Neural cell (in vitro differentiated cells): Measurements from ENCODE around the gene SLC44A4. TPM values are rescaled to one million over a fixed set of nuclear protein-coding genes. Genes with fewer than 3 reads are reported as not detected.
"Not testable (repeated sequence)": the region's sequence is repeated elsewhere in the genome, so short reads cannot be mapped to it uniquely, and the experiment has no call there.

Experiments
- H2AFZ ChIP-seq: fragments of 200-600, 300-800 bp; sonication (generic), shearing (Covaris generic); 2 replicates; pipeline ENCODE4 v1.6.0; 2014; ENCODE audit warnings: low read depth, mild to moderate bottlenecking, antibody characterized with exemption, low read length, moderate library complexity
- H3F3A ChIP-seq: fragments of 200-600 bp; shearing (Covaris generic); 2 replicates; pipeline ENCODE4 v1.6.1; 2016; ENCODE audit warnings: mild to moderate bottlenecking, moderate library complexity, mixed read lengths, antibody characterized with exemption, low read length; ENCODE audit not compliant: insufficient read depth, poor library complexity, severe bottlenecking
- H3K27ac ChIP-seq: fragments of 200-600, 300-800 bp; sonication (generic), shearing (Covaris generic); 2 replicates; pipeline ENCODE4 v1.5.1; 2014; ENCODE audit warnings: mild to moderate bottlenecking, low read length, moderate library complexity
- H3K27me3 ChIP-seq: fragments of 300-800, 200-600 bp; sonication (generic), shearing (Covaris generic); 2 replicates; pipeline ENCODE4 v1.6.0; 2014; ENCODE audit warnings: mild to moderate bottlenecking, low read depth, low read length, moderate library complexity; ENCODE audit not compliant: insufficient read depth
- H3K36me3 ChIP-seq: fragments of 300-800, 200-600 bp; sonication (generic), shearing (Covaris generic); 2 replicates; pipeline ENCODE4 v1.5.1; 2014; ENCODE audit warnings: mild to moderate bottlenecking, antibody characterized with exemption, low read length, moderate library complexity; ENCODE audit not compliant: insufficient read depth
- H3K4me2 ChIP-seq: fragments of 300-800, 200-600 bp; sonication (generic), shearing (Covaris generic); 2 replicates; pipeline ENCODE4 v1.6.0; 2014; ENCODE audit warnings: mild to moderate bottlenecking, low read length
- H3K4me3 ChIP-seq: fragments of 300-800, 200-600 bp; sonication (generic), shearing (Covaris generic); 2 replicates; pipeline ENCODE4 v1.5.1; 2014; ENCODE audit warnings: mild to moderate bottlenecking, low read length, moderate library complexity
- H3K79me2 ChIP-seq: fragments of 200-600 bp; shearing (Covaris generic); replicated peaks from 2 replicates; pipeline ENCODE4 v1.6.0; 2014; ENCODE audit warnings: mild to moderate bottlenecking, low read length, moderate library complexity; ENCODE audit not compliant: insufficient read depth
- H3K9ac ChIP-seq: fragments of 300-800, 200-600 bp; sonication (generic), shearing (Covaris generic); 2 replicates; pipeline ENCODE4 v1.6.1; 2016; ENCODE audit warnings: mild to moderate bottlenecking, low read length, mixed read lengths
- H3K9me2 ChIP-seq: fragments of 200-600 bp; shearing (Covaris generic); 2 replicates; pipeline ENCODE4 v1.6.1; 2016; ENCODE audit warnings: mild to moderate bottlenecking, low read length, mixed read lengths; ENCODE audit not compliant: insufficient read depth
- H3K9me3 ChIP-seq: fragments of 200-600, 300-800 bp; sonication (generic), shearing (Covaris generic); 2 replicates; pipeline ENCODE4 v1.6.1; 2016; ENCODE audit warnings: mild to moderate bottlenecking, mixed run types, low read length, moderate library complexity, mixed read lengths
- H4K20me1 ChIP-seq: fragments of 200-600 bp; shearing (Covaris generic); 2 replicates; pipeline ENCODE4 v1.6.1; 2016; ENCODE audit warnings: mild to moderate bottlenecking, mixed run types; ENCODE audit not compliant: insufficient read depth
- EP300 ChIP-seq: fragments of 450-650 bp; conservative IDR thresholded peaks from 2 replicates; pipeline ENCODE4 v1.6.1; 2014; ENCODE audit warnings: antibody characterized with exemption, mild to moderate bottlenecking, moderate library complexity; ENCODE audit not compliant: poor library complexity, severe bottlenecking
- EZH2 ChIP-seq: fragments of 200-600, 300-800 bp; shearing (Covaris generic), sonication (generic); IDR thresholded peaks from 2 replicates; pipeline ENCODE4 v1.6.1; 2014; ENCODE audit warnings: antibody characterized with exemption, low read length, borderline replicate concordance, mild to moderate bottlenecking; ENCODE audit not compliant: insufficient read depth, poor library complexity, severe bottlenecking
- MXI1 ChIP-seq: fragments of 450-650 bp; conservative IDR thresholded peaks from 2 replicates; pipeline ENCODE4 v1.6.1; 2014; ENCODE audit warnings: antibody characterized with exemption, mild to moderate bottlenecking; ENCODE audit not compliant: poor library complexity, severe bottlenecking
- POLR2AphosphoS5 ChIP-seq: IDR thresholded peaks from 2 replicates; pipeline ENCODE4 v1.6.1; 2012
- RAD21 ChIP-seq: fragments of 450-650 bp; conservative IDR thresholded peaks from 2 replicates; pipeline ENCODE4 v1.6.1; 2014; ENCODE audit warnings: antibody characterized with exemption, mild to moderate bottlenecking, moderate library complexity
- REST ChIP-seq: IDR thresholded peaks from 2 replicates; pipeline ENCODE4 v1.6.1; 2012; ENCODE audit warnings: borderline replicate concordance
- SMC3 ChIP-seq: fragments of 450-650 bp; conservative IDR thresholded peaks from 2 replicates; pipeline ENCODE4 v1.6.1; 2014; ENCODE audit warnings: antibody characterized with exemption, mild to moderate bottlenecking, moderate library complexity; ENCODE audit not compliant: poor library complexity
- TAF1 ChIP-seq: IDR thresholded peaks from 2 replicates; pipeline ENCODE4 v1.6.1; 2012; ENCODE audit warnings: low read depth
- polyA plus RNA-seq: library from polyadenylated mRNA; depleted of rRNA; stranded (reverse); fragments of >200 nt; gene quantifications from 2 replicates; pipeline ENCODE4 v1.2.3, GENCODE V29; 2014
- TF ChIP-seq, protein P1 (sequence below): fragments of 450-650 bp; IDR thresholded peaks from 2 replicates; pipeline ENCODE4 v1.5.1; 2014; ENCODE audit warnings: antibody characterized with exemption, mild to moderate bottlenecking, moderate library complexity; ENCODE audit not compliant: poor library complexity, severe bottlenecking

The SLC44A4 gene
- polyA plus RNA-seq, 1 donor from 2014 or later = 0.09 TPM

DNA sequence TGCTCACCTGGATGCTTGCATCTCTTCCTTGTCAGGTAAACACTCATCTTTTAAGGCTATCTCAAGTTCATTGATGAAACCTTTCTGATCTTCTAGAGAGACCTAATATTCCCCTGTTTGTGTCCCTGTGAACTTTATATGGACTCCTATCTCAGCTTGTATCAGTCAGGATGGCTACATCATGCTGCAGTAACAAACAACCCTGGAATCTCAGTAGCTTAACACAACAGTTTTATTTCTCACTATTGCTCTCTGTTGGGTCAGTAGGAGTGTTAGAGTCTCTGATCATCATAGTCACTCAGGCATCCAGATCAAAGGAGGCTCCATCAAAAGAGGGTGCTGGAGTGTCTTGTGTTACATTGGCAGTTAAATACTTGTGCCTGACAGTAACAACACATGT is 36.6 kb upstream of the SLC44A4 start:
- Histone ChIP-seq H3F3A (no peaks in the 10 kb centered on the region), H3K4me3 (no peak overlapping the region), H3K27me3 (no peaks in the 10 kb centered on the region), H2AFZ (no peak overlapping the region), H3K36me3 (no peaks in the 10 kb centered on the region), H3K4me2 (no peak overlapping the region), H4K20me1 (no peaks in the 10 kb centered on the region), H3K9ac (no peak overlapping the region), H3K9me3 (no peaks in the 10 kb centered on the region), H3K27ac (no peak overlapping the region), H3K9me2 (no peaks in the 10 kb centered on the region), H3K79me2 (no peaks in the 10 kb centered on the region)
- TF ChIP-seq REST (no peak), EZH2 (no peak), SMC3 (no peak), RAD21 (no peak)

GRCh38 chr6:31911826-31912585 is 33.2 kb upstream of the SLC44A4 start:
- H3K4me2 ChIP-seq = no peak overlapping the region
- no peaks in the 10 kb centered on the region for H3K79me2 ChIP-seq
- no peaks in the 10 kb centered on the region for H3K36me3 ChIP-seq
- no peaks in the 10 kb centered on the region for H3K9me2 ChIP-seq
- no peaks in the 10 kb centered on the region for H3K9me3 ChIP-seq
- no peaks in the 10 kb centered on the region for H3F3A ChIP-seq
- no peak overlapping the region for H3K27ac ChIP-seq
- no peak overlapping the region for H3K9ac ChIP-seq
- TF ChIP-seq TAF1 = no peak
- TF ChIP-seq EP300 = no peak
- TF ChIP-seq, protein P1, sequence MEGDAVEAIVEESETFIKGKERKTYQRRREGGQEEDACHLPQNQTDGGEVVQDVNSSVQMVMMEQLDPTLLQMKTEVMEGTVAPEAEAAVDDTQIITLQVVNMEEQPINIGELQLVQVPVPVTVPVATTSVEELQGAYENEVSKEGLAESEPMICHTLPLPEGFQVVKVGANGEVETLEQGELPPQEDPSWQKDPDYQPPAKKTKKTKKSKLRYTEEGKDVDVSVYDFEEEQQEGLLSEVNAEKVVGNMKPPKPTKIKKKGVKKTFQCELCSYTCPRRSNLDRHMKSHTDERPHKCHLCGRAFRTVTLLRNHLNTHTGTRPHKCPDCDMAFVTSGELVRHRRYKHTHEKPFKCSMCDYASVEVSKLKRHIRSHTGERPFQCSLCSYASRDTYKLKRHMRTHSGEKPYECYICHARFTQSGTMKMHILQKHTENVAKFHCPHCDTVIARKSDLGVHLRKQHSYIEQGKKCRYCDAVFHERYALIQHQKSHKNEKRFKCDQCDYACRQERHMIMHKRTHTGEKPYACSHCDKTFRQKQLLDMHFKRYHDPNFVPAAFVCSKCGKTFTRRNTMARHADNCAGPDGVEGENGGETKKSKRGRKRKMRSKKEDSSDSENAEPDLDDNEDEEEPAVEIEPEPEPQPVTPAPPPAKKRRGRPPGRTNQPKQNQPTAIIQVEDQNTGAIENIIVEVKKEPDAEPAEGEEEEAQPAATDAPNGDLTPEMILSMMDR = no peak
- TF ChIP-seq SMC3 = no peak
- TF ChIP-seq MXI1 = no peak
- no peak for TF ChIP-seq REST
- TF ChIP-seq POLR2AphosphoS5 = no peak
- TF ChIP-seq EZH2 = no peak
- TF ChIP-seq RAD21 = no peak
- no peak overlapping the region for H3K4me3 ChIP-seq
- no peaks in the 10 kb centered on the region for H3K27me3 ChIP-seq
- H2AFZ ChIP-seq = no peak overlapping the region
- no peaks in the 10 kb centered on the region for H4K20me1 ChIP-seq

- H3F3A ChIP-seq, H2AFZ ChIP-seq, H3K4me2 ChIP-seq, H3K27ac ChIP-seq, H3K27me3 ChIP-seq, H3K9me2 ChIP-seq, H3K36me3 ChIP-seq, H3K4me3 ChIP-seq, H3K9ac ChIP-seq, H3K79me2 ChIP-seq, H3K9me3 ChIP-seq, H4K20me1 ChIP-seq: not testable (repeated sequence)
Measured at GRCh38 chr6:31909298-31909697, 30.5 kb upstream of the SLC44A4 start.
